22Rv1 (cell line): ENCODE data around the gene POLE2.

Experiments
- CTCF ChIP-seq: fragments of 450-650 bp; IDR thresholded peaks from 2 replicates; pipeline ENCODE4 v1.5.1; 2017; ENCODE audit warnings: mild to moderate bottlenecking
- ZFX ChIP-seq: fragments of 450-650 bp; IDR thresholded peaks from 2 replicates; pipeline ENCODE4 v1.6.1; 2017; ENCODE audit warnings: antibody characterized with exemption, borderline replicate concordance

- TF ChIP-seq CTCF (no peak), ZFX (no peak)
Observed at GRCh38 chr14:49641697-49642129, 46.3 kb downstream of the POLE2 start.
